ENCODE data around the gene ENTPD8.

ENTPD8 gene

DNA sequence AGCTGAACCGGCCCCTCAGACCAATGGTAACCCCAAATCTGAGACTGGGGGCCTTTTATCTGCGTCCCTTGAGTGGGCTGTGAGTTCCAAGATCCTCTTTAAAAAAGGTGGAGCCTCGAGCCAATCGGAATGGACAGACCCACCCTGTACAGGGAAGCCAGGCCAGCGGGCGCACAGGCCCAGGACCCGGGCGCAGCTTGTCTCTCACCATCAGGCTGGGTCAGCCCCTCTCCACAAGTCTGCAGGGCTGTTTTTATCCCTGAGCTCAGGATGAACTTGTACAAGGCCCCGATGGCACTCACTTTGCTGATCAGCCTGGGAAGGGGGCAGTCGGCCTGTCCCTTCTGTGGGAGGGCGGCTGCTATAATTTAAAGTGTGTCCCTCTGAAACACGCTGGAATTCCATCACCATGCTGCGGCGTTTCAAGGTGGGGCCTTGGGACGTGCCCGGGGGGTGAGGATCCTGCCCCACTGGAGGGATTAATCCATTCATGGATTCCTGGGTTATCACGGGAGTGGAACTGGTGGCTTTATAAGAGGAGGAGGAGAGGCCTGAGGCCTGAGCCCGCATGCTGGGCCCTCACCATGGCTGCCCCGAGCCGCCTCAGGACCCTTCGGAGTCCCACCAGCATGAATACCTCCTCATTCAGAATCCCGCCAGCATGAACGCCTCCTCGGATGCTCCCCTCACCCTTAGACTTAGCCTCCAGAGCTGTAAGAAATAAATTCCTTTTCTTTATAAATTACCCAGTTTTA, 32.3 kb downstream of the ENTPD8 start:
- no peak for DNase-seq

DNA sequence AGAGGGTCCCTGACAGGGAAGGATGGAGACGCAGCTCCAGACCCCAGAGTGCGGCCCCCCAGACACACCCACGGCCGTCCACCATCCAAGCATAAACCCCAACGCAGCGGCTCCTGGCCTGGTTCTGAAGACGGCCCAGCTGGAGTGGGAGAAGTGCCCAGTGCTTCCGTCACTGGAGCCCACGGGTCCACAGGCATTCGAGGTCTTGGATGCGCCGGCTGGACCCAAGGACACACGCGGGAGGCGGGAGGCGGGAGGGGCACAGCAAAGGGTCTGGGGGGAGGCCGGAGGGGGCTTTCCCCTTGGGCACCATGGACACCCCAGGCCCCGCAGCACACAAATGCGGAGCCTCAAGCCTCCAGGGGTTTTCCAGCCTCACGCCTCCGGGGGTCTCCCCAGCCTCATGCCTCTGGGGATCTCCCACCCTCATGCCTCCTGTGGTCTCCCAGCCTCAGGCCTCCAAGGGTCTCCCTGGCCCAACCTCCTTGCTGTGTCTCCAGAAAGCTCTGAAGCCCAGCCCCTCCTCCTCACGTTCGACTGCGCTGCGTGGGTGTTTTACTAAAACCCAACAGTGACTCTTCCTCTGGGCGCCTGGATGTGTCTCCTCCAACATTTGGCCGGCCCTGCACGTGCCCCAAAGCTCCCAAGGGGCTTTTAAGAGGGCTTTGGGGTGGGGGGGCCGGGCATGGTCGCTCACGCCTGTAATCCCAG, 33.4 kb downstream of the ENTPD8 start:
- no peak for DNase-seq

DNA sequence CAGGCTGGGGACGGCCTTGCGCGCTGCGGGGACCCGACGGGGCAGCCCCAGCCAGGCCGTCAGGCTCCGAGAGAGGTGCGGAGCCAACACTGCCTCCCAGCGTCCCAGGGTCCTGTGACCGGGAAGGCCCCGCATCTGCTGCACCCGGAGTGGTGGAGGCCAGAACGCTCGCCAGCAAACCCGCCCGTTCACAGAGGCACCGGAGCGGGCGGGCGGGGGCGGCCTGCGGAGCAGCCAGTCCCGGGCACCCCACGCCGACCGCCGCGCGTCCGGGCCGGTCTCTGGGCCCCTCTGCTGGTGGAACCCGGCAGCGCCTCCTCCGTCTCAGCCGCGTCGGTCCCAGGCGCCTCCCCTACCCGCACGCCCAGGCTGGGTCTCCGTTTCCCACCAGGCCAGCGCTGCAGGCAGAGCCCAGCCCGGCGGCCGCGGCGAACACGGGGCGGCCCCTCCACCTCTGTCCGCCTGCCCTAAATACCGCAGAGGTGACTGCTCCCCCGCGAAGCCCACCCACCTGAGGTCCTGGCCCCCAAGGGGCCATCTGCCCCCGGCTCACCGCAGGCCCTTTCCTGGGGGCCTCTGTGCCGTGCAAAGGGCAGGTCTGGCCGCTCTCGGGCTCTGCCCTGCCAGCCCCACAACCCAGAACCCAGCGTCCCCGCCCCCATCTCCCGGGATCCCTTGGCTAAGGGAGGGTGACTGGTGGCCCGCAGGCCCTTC, 34.1 kb downstream of the ENTPD8 start:
- DNase-seq: peak; percentile 71

DNA sequence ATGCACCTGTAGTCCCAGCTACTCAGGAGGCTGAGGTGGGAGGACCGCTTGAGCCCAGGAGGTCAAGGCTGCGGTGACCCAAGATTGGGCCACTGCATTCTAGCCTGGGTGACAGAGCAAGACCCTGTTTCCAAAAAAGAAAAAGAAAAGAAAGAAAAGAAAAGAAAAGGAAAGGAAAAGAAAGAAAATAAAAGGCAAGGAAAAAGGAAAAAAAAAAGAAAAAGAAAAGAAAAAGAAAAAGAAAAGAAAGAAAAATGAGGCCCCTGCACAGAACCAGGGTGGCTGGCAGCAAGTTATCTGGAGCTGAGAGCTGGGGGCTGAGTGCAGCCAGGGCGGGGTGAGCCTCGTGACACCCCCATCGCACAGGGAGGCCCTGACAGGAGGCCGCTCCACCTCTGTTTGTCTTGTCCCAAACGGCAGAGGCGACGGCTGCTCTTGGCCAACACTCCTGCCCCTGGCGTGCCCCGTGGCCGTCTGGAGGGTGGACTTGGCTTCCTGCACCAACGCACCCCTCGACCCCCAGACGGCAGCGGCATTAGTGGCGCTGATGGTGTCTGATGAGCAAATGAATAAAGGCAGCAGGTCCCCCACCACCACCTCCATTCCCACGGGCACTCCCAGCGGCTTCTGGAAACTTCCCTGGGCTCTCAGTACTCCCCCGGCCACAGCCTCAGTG, 34.9 kb downstream of the ENTPD8 start:
- DNase-seq: no peak

- no peak for DNase-seq
Observed at GRCh38 chr9:137405677-137406081, 35.5 kb downstream of the ENTPD8 start.

DNA sequence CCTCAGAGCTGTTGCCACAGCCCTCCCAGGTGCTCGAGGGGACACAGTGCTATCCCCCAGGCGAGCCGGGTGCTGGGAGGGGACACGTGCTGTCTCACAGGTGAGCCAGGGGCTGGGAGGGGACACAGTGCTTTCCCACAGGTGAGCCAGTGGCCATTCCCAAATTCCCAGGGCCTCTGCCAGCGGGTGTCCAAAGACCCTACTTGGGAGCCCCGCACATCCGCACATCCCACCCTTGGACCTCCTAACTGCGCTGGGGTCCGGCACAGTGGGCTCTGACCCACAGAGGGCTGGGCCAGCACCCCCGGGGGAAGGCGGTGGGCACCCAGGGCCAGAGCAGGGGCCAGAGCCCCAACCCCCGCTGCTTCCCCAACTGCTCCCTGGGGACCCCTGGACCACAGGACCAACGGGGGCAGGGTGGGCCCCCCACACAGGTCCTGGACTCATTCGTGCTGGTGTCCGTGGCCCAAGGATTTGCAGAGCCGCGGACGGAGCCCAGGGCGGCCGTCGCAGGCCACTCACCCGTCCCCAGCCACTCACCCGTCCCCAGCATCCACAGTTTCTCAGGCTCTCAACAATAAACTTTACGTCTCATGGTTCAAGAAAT, 36.1 kb downstream of the ENTPD8 start:
- DNase-seq: no peak

- no peak for DNase-seq
Observed at GRCh38 chr9:137403269-137403668, 37.9 kb downstream of the ENTPD8 start.

DNA sequence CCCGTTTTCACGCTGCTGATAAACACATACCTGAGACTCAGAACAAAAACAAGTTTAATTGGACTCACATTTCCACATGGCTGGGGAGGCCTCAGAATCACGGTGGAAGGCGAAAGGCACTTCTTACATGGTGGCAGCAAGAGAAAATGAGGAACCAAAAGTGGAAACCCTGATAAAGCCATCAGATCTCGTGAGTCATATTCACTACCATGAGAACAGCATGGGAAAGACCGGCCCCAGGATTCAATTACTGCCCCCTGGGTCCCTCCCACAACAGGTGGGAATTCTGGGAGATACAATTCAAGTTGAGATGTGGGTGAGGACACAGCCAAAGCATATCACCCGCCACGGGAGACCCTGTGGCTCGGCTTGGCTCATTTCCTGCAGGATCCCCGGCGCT, 38.4 kb downstream of the ENTPD8 start:
- no peak for DNase-seq

GRCh38 chr9:137398561-137399468, 42.3 kb downstream of the ENTPD8 start:
- DNase-seq: no peak

DNA sequence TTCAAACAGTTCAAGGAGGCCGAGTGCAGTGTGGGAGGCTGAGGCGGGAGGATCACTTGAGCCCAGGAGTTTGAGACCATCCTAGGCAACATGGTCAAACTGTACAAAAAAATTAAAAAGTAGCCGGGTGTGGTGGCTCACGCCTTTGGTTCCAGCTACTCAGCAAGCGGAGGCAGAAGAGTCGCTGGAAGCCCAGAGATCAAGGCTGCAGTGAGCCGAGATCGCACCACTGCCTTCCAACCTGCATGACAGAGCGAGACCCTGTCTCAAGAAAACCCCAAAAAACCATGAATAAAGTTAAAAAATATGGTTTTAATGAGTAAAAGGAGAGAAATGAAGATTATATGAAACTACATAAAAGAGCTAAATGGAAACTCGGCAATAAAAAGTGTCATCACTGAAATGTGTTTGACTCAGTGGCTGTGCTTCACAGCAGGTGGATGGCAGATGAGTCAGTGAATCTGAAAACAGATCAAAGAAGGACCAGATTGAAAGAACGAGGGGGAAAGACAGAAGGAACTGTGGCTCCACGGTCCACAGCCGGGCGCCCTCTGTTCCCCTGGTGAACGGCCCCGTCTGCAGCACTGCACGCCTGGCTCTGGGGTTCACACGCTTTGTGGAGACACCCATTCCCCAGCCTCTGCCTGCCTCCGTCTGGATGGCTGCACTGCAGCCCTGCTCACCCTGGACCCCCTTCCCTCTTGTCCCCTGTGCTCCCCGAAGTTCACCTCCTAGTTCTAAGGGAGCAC, 43.3 kb downstream of the ENTPD8 start:
- DNase-seq: peak; percentile 29

GRCh38 chr9:137396634-137397367, 44.4 kb downstream of the ENTPD8 start:
- no peak for DNase-seq

- DNase-seq: no peak
Observed at GRCh38 chr9:137396227-137396626, 44.9 kb downstream of the ENTPD8 start.

DNA sequence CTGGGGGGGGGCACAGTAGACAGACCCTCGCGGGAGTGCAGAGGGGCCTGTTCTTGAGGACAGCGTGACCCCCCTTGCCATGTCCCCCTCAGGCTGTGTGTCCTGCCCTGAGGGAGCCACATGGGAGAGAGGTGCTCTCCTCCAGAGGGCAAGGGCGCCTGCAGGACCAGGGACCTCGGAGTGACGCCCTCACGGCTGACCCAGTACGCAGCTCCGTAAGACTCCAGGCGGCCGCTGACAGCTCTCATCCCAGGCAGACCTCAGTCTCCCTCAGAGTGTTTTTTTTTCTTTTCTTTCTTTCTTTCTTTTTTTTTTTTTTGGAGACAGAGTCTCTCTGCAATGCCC, 45.5 kb downstream of the ENTPD8 start:
- DNase-seq: no peak

DNA sequence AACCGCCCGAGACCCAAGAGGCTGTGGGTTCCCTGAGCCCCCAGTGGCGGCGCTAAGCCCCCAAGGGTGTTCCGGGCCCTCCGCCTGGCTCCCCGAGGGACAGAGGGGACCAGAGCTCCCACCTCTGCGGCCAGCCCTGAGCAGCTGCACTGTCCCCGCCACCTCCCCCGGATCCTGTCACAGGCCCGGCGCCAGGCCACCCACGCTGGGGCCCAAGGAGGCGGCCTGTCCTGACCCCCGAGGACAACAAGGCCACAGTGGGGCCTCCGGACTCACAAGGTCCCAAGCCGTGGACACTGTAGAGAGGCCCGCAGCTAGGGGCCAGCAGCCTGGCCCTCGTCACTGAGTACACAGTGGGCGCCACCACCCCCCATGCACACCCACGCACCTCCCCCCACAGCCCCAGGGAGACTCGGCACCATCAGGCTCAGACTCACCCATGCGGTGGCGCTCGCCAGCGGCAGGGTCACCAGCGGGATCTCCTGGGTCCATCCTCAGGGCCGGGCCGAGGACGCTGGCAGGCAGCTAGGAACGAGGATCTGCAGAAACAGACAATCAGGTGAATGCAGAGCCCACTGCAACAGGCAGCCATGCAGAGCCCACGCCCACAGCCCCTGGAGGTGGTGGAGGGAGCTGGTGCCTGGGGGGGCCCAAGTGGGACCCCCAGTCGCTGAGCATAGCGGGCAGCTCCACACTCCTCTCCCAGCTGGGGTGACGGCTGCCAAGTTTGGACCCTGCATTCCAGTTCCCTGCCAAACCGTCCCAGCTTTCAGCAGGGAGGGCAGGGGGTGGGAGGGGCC, 46.1 kb downstream of the ENTPD8 start:
- no peak for DNase-seq

DNA sequence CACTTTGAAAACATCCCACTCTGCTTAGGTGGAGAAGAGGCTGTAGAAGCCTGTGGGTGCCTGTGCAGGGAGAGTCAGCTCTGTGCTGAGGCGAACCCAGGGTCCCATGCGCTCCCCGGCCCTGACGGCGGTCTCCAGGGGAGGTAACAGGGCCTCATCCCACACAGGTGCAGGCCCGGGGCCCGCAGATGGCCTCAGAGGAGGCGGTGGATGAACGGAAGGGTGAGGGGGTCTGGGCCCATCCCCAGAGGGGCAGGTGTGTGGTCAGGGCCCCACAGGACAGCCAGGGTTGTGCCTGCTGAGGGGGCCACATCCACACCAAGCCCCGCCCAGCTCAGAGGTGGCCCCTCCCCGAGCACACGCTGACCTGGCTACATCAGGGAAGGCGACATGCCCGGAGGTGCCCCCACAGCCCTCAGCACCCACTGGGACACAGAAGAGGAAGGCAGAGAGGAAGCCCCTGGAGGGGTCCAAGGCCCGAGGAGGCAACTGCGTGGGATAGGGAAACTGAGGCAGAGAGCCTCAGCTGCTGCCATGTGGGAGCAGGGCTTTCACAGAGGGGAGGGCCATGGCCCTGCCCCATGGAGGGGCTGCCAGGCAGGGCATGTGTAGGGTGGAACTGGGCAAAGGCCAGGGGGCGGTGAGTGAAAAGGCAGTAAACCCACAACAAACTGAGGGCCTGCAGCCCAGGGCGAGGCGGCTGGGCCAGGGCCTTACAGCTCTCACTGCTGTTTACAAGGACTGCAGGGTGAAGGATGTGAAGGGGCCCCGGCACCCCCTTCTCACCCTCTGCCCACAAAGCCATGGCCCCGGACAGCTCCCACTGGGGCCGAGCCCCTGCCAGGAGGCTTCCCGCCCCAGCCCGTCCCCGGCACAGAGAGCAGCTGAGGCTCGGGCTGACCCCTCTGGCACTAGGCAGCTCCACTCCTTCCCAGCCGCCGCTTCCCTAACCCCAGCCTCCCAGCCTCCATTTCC, 47.7 kb downstream of the ENTPD8 start:
- no peak for DNase-seq

DNA sequence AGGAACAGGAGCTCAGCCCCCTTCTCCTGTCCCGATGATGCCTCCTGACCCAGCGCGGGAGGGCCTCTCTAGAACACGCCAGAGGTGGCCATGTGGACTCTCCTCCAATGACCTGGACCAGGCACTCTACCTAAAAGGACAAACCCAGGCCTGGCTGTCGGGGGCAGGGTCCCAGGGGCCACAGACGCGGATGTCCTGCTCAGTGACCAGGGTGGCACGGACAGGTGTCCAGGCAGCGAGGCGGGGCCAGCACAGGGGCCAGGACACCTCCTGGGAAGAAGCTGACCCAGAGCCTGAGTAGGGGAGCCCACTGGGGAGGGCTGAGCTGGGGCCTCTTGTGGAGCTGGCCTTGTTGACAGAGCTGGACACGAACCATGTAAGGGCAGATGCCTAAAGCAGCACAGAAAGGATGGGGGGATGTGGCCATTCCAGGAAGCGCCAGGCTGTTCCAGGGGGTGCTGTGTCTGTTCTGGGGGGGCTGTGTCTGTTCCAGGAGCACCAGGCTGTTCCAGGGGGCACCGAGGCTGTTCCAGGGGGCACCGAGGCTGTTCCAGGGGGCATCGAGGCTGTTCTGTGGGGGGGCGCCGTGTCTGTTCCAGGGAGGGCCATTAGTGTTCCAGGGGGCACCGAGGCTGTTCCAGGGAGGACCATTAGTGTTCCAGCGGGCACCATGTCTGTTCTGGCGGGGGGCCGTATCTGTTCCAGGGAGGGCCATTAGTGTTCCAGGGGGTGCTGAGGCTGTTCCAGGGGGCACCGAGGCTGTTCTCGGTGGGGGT, 48.7 kb downstream of the ENTPD8 start:
- DNase-seq: no peak

DNA sequence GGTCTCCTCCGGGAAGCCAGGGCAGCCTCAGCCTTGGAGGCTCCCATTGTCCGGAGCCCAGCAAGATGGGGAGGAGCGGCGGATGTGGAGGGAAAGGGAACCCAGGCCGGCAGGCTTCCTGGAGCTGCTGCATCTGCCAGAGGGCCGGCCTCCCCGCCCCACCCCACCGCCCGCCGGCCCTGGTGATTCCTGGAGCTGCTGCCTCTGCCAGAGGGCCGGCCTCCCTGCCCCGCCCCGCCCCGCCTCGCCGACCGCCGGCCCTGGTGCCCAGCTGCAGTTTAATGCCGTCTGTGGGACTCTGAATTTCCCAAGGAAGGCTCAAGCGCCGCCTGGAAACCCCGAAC, 49.8 kb downstream of the ENTPD8 start:
- no peak for DNase-seq
